Measurements from ENCODE around the gene ZNF235.

- no peak for TF ChIP-seq GATA2 (IDR thresholded peaks at IDR 0.05; ENCODE audit: low read depth, low read length)
- TF ChIP-seq GATA3 (IDR thresholded peaks at IDR 0.05; ENCODE audit: low read depth, low read length): no peak
These were observed 23.9 kb downstream of the ZNF235 start for GRCh38 chr19:44280916-44281315.

Measured in SH-SY5Y (cell line).